ENCODE data around the gene GJB5. TPM values are rescaled to one million over a fixed set of nuclear protein-coding genes. Genes with fewer than 3 reads are reported as not detected.
"Not testable (repeated sequence)": the region's sequence is repeated elsewhere in the genome, so short reads cannot be mapped to it uniquely, and the experiment has no call there.

GJB5 gene
- total RNA-seq, 1 donor from 2014 or later, result not detected

GRCh38 chr1:34736692-34737091 lies 18.2 kb upstream of the GJB5 start:
- DNase-seq (ENCODE audit: low spot score), result no peak
- Mint-ChIP-seq H3K9me3 (ENCODE audit: unreplicated experiment) (no peaks in the 10 kb centered on the region), H3K4me1 (ENCODE audit: unreplicated experiment) (peaks cover 4% of the 10 kb centered on the region), H3K4me3 (ENCODE audit: unreplicated experiment) (no peak overlapping the region), H3K27ac (ENCODE audit: unreplicated experiment) (no peak overlapping the region), H3K27me3 (ENCODE audit: unreplicated experiment) (peaks cover 7% of the 10 kb centered on the region), H3K36me3 (ENCODE audit: low read depth, unreplicated experiment) (no peaks in the 10 kb centered on the region)
- no peak for TF ChIP-seq CTCF (IDR thresholded peaks at IDR 0.05; ENCODE audit: unreplicated experiment)

- H3K4me1 Mint-ChIP-seq (ENCODE audit: unreplicated experiment); DNase-seq (ENCODE audit: low spot score); H3K4me3 Mint-ChIP-seq (ENCODE audit: unreplicated experiment); H3K9me3 Mint-ChIP-seq (ENCODE audit: unreplicated experiment); H3K27me3 Mint-ChIP-seq (ENCODE audit: unreplicated experiment); H3K27ac Mint-ChIP-seq (ENCODE audit: unreplicated experiment); H3K36me3 Mint-ChIP-seq (ENCODE audit: low read depth, unreplicated experiment): not testable (repeated sequence)
Observed at GRCh38 chr1:34737236-34737635, 17.6 kb upstream of the GJB5 start.

- H3K9me3 Mint-ChIP-seq (ENCODE audit: unreplicated experiment), result no peaks in the 10 kb centered on the region
- H3K36me3 Mint-ChIP-seq (ENCODE audit: low read depth, unreplicated experiment), result no peaks in the 10 kb centered on the region
- no peak for TF ChIP-seq CTCF (IDR thresholded peaks at IDR 0.05; ENCODE audit: unreplicated experiment)
- no peak for DNase-seq (ENCODE audit: low spot score)
- peaks cover 7% of the 10 kb centered on the region for H3K27me3 Mint-ChIP-seq (ENCODE audit: unreplicated experiment)
- no peak overlapping the region for H3K4me3 Mint-ChIP-seq (ENCODE audit: unreplicated experiment)
- no peak overlapping the region for H3K27ac Mint-ChIP-seq (ENCODE audit: unreplicated experiment)
- peaks cover 4% of the 10 kb centered on the region for H3K4me1 Mint-ChIP-seq (ENCODE audit: unreplicated experiment)
Observed at GRCh38 chr1:34739613-34740012, 15.2 kb upstream of the GJB5 start.

- Mint-ChIP-seq H3K9me3 (ENCODE audit: unreplicated experiment) (no peaks in the 10 kb centered on the region), H3K4me3 (ENCODE audit: unreplicated experiment) (no peak overlapping the region), H3K4me1 (ENCODE audit: unreplicated experiment) (peaks cover 4% of the 10 kb centered on the region), H3K27me3 (ENCODE audit: unreplicated experiment) (peaks cover 7% of the 10 kb centered on the region), H3K27ac (ENCODE audit: unreplicated experiment) (no peak overlapping the region), H3K36me3 (ENCODE audit: low read depth, unreplicated experiment) (no peaks in the 10 kb centered on the region)
- no peak for DNase-seq (ENCODE audit: low spot score)
- TF ChIP-seq CTCF (IDR thresholded peaks at IDR 0.05; ENCODE audit: unreplicated experiment), result no peak
Observed at GRCh38 chr1:34740161-34740868, 14.5 kb upstream of the GJB5 start.

- TF ChIP-seq CTCF (IDR thresholded peaks at IDR 0.05; ENCODE audit: unreplicated experiment), result peak; percentile 84
- H3K27ac Mint-ChIP-seq (ENCODE audit: unreplicated experiment), result no peak overlapping the region
- H3K4me1 Mint-ChIP-seq (ENCODE audit: unreplicated experiment), result peaks cover 4% of the 10 kb centered on the region
- no peaks in the 10 kb centered on the region for H3K9me3 Mint-ChIP-seq (ENCODE audit: unreplicated experiment)
- H3K27me3 Mint-ChIP-seq (ENCODE audit: unreplicated experiment), result peaks cover 9% of the 10 kb centered on the region
- no peaks in the 10 kb centered on the region for H3K36me3 Mint-ChIP-seq (ENCODE audit: low read depth, unreplicated experiment)
- no peak overlapping the region for H3K4me3 Mint-ChIP-seq (ENCODE audit: unreplicated experiment)
- peak; percentile 98 for DNase-seq (ENCODE audit: low spot score)
Observed at GRCh38 chr1:34742667-34743270, 12.1 kb upstream of the GJB5 start.

All from endothelial cell (in vitro differentiated cells).